ENCODE data around the gene PPP1R16B.

Gene PPP1R16B

DNA sequence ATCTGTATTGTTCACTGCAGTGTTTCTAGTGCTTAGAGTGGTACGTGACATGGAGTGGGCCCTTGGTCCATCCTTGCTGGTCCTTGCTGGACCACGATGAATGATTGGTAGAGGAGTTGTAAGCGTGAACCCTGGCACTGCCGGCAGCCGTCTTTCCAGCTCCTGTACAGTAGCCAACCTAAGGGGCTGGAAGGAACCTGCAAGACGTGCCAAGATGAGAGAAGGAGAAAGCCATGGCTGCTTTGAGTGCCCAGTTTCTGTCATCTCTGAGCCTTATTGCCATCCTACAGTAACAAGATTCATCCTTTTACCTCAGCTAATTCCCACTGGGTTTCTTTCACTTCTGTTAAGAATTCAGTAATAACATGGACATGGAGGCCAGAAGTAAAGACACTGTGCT lies 162.6 kb downstream of the PPP1R16B start:
- no peak for DNase-seq
- in situ Hi-C loops (cut with HindIII; ENCODE audit: low pct_ligation_motif_present, low sequenced_read_pairs), result no loop called here
- Histone ChIP-seq H3K27ac (no peak overlapping the region), H3K36me3 (replicated peaks) (no peaks in the 10 kb centered on the region), H3K27me3 (replicated peaks) (no peaks in the 10 kb centered on the region), H3K4me3 (ENCODE audit: low read depth, low read length) (no peak overlapping the region)
- TF ChIP-seq, protein P1, sequence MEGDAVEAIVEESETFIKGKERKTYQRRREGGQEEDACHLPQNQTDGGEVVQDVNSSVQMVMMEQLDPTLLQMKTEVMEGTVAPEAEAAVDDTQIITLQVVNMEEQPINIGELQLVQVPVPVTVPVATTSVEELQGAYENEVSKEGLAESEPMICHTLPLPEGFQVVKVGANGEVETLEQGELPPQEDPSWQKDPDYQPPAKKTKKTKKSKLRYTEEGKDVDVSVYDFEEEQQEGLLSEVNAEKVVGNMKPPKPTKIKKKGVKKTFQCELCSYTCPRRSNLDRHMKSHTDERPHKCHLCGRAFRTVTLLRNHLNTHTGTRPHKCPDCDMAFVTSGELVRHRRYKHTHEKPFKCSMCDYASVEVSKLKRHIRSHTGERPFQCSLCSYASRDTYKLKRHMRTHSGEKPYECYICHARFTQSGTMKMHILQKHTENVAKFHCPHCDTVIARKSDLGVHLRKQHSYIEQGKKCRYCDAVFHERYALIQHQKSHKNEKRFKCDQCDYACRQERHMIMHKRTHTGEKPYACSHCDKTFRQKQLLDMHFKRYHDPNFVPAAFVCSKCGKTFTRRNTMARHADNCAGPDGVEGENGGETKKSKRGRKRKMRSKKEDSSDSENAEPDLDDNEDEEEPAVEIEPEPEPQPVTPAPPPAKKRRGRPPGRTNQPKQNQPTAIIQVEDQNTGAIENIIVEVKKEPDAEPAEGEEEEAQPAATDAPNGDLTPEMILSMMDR (IDR thresholded peaks at IDR 0.05; ENCODE audit: low read depth, low read length, missing control alignments), result no peak

DNA sequence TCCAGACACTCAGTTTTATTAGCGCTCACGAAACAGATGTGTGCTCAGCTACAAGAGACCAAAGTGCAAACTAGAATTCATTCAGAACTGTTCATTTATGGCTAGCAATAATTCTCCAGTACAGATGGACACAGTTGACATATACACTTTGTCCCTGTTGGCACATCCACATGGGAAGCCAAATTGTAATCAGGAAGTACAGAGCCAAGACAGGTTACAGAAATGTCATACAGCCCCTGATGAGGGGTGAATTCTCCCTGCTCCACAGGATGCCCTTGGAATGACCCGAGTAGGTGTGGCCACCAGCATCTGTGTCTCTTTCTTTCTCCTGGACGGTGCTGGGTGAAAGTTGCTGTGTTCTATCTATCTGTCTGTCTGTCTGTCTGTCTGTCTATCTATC lies 164.2 kb downstream of the PPP1R16B start:
- Histone ChIP-seq H3K4me3 (ENCODE audit: low read depth, low read length) (no peak overlapping the region), H3K27me3 (replicated peaks) (no peaks in the 10 kb centered on the region), H3K36me3 (replicated peaks) (no peaks in the 10 kb centered on the region), H3K27ac (peak overlapping the region; percentile 85)
- TF ChIP-seq, protein P1 (IDR thresholded peaks at IDR 0.05; ENCODE audit: low read depth, low read length, missing control alignments), result no peak
- peak; percentile 31 for DNase-seq
- in situ Hi-C loops (cut with HindIII; ENCODE audit: low pct_ligation_motif_present, low sequenced_read_pairs), result no loop called here

- Histone ChIP-seq H3K27me3 (replicated peaks) (no peaks in the 10 kb centered on the region), H3K27ac (peak overlapping the region; percentile 85), H3K4me3 (ENCODE audit: low read depth, low read length) (no peak overlapping the region), H3K36me3 (replicated peaks) (no peaks in the 10 kb centered on the region)
- DNase-seq, result peak; percentile 81
- in situ Hi-C loops (cut with HindIII; ENCODE audit: low pct_ligation_motif_present, low sequenced_read_pairs), result no loop called here
- TF ChIP-seq, protein P1 (IDR thresholded peaks at IDR 0.05; ENCODE audit: low read depth, low read length, missing control alignments), result no peak
These were observed 164.8 kb downstream of the PPP1R16B start for GRCh38 chr20:38970302-38970701.

All from brain microvascular endothelial cell (primary cell).